MCF 10A (cell line): Measurements from ENCODE around the gene TUBB2A. TPM values are rescaled to one million over a fixed set of nuclear protein-coding genes. Genes with fewer than 3 reads are reported as not detected.

Experiments
- BruUV-seq: library from RNA; stranded (reverse); fragments of 400-500 nt; replicated peaks from 2 replicates; lab custom pipeline; 2021; lab: Mats Ljungman, UMichigan
- CTCF ChIA-PET: fragments of 300-600 bp; sonication (Branson Sonifier 250); formaldehyde crosslinking; extraction: SDS; loops from one replicate; lab custom pipeline; 2021; ENCODE audit warnings: antibody characterized with exemption, inconsistent platforms; lab: Yijun Ruan, JAX
- POLR2A ChIA-PET: fragments of 300-600, 350-650 bp; sonication (Branson Sonifier 250); formaldehyde crosslinking; extraction: SDS; loops from one replicate; lab custom pipeline; 2020; ENCODE audit warnings: antibody characterized with exemption, inconsistent platforms; lab: Yijun Ruan, JAX
- DNase-seq: peaks from one replicate; pipeline ENCODE4 v3.0.0-alpha.2; 2018; ENCODE audit not compliant: unreplicated experiment
- H3K27ac Mint-ChIP-seq: one replicate; pipeline ENCODE4 v1.8.0; 2022; ENCODE audit warnings: mild to moderate bottlenecking, low read depth, mixed read lengths; ENCODE audit not compliant: unreplicated experiment
- H3K27me3 Mint-ChIP-seq: one replicate; pipeline ENCODE4 v1.8.0; 2022; ENCODE audit warnings: mixed read lengths; ENCODE audit not compliant: insufficient read depth, unreplicated experiment
- H3K36me3 Mint-ChIP-seq: one replicate; pipeline ENCODE4 v1.8.0; 2022; ENCODE audit warnings: mild to moderate bottlenecking, moderate library complexity, mixed read lengths; ENCODE audit not compliant: insufficient read depth, unreplicated experiment
- H3K4me1 Mint-ChIP-seq: one replicate; pipeline ENCODE4 v1.8.0; 2022; ENCODE audit warnings: mixed read lengths; ENCODE audit not compliant: insufficient read depth, unreplicated experiment
- H3K4me3 Mint-ChIP-seq: one replicate; pipeline ENCODE4 v1.8.0; 2022; ENCODE audit warnings: mild to moderate bottlenecking, moderate library complexity, mixed read lengths; ENCODE audit not compliant: unreplicated experiment
- H3K9me3 Mint-ChIP-seq: one replicate; pipeline ENCODE4 v1.8.0; 2022; ENCODE audit warnings: mixed read lengths; ENCODE audit not compliant: unreplicated experiment
- CTCF ChIP-seq: fragments of 200-600 bp; IDR thresholded peaks from one replicate; pipeline ENCODE4 v1.8.0; 2022; ENCODE audit warnings: antibody characterized with exemption, mild to moderate bottlenecking; ENCODE audit not compliant: unreplicated experiment
- intact Hi-C: fragments of 100-400 bp; cut with micrococcal nuclease; formaldehyde crosslinking; loops from 2 replicates; pipeline ENCODE4 v1.14.1; 2022
- total RNA-seq: library from RNA; stranded (reverse); gene quantifications from 2 replicates; pipeline ENCODE4 v1.2.3, GENCODE V29; 2022

Gene TUBB2A
- total RNA-seq, 1 experiment from 2014 or later = 13.3 TPM

DNA sequence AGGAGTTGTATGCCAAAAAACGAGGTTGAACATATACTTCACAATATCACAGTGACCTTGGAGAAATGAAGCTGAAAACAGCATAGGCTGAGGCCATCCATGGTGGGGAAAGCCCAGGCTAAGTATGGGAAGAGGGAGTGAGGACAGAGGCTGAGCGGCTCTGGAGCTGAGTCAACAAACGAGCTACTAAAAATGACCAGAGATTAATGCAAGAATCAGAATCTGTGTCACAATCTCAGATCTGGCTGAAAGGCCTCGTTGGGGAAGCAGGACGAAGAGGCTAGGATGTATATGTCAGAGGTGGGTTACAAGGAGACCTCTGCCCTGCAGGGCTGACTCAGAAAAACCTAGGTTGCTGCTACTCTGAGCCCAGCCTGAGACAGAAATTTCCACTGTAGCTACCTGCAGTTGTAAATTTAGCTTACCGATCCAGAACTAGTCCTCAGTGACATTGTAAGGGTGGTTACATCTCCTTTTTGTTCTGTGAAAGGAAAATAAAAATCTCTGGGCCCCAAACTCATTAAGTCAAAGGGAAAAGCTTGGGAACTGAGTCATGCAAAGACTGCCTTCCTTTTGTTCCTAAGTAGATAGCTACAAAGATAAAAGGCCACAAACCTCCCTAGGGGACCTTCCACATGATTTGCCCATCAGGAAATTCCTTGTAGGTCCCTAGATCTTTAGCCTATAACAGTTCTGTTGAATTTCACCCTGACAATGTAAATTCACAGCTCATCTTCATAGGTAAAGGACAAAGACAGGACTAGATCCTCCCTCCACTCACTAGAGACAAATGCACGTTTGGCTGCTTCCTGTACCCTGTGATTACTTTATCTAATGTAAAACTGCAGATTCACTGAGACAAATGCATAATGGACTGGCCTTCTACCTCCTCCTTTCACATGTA, 8.5 kb upstream of the TUBB2A start:
- H3K9me3 Mint-ChIP-seq = no peaks in the 10 kb centered on the region
- ChIA-PET POLR2A (interaction anchor here (0.6 kb wide), 1 partner anchor 39 kb away, joined by 4 read pairs; no protein-coding TSS in a partner anchor), CTCF (interaction anchor here (1.2 to 1.4 kb wide), 2 partner anchors 43 to 86 kb away, joined by 3 to 5 read pairs; no protein-coding TSS in a partner anchor)
- peak; percentile 17 for DNase-seq
- intact Hi-C loops = no loop called here
- no TSS peak for BruUV-seq
- no peaks in the 10 kb centered on the region for H3K36me3 Mint-ChIP-seq
- H3K4me3 Mint-ChIP-seq = no peak overlapping the region
- H3K4me1 Mint-ChIP-seq = peaks cover 5% of the 10 kb centered on the region
- no peaks in the 10 kb centered on the region for H3K27me3 Mint-ChIP-seq
- H3K27ac Mint-ChIP-seq = no peak overlapping the region
- TF ChIP-seq CTCF = no peak

DNA sequence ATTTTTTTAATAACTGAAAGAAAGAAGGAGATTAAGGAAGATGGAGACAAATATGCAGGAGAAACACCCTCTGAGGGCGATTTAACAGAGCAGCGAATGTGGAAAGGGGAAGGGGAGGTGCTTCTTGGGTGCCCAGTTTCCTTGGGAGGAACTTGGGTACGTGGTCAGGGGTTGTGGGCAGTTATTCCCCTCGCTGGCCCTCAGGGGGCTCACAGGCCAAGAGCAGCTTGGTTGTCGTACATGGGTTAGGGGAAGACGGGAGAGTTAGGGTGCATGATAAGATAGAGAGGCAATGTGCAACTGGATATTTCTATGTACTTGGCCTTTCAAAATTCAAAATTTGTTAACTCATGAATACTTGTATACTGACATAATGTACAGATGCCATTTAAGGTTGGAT, 7.0 kb upstream of the TUBB2A start:
- intact Hi-C loops = no loop called here
- ChIA-PET POLR2A (no interaction called here), CTCF (no interaction called here)
- Mint-ChIP-seq H3K27me3 (no peaks in the 10 kb centered on the region), H3K4me1 (peaks cover 5% of the 10 kb centered on the region), H3K4me3 (no peak overlapping the region), H3K9me3 (no peaks in the 10 kb centered on the region), H3K27ac (no peak overlapping the region), H3K36me3 (no peaks in the 10 kb centered on the region)
- no peak for TF ChIP-seq CTCF
- no TSS peak for BruUV-seq
- no peak for DNase-seq

GRCh38 chr6:3163248-3163594, 5.9 kb upstream of the TUBB2A start:
- BruUV-seq = no TSS peak
- intact Hi-C loops = no loop called here
- Mint-ChIP-seq H3K4me3 (peak overlapping the region; percentile 75), H3K27me3 (no peaks in the 10 kb centered on the region), H3K27ac (peak overlapping the region; percentile 59), H3K36me3 (no peaks in the 10 kb centered on the region), H3K4me1 (peaks cover 5% of the 10 kb centered on the region), H3K9me3 (no peaks in the 10 kb centered on the region)
- peak; percentile 16 for DNase-seq
- no peak for TF ChIP-seq CTCF
- ChIA-PET POLR2A (no interaction called here), CTCF (interaction anchor here (0.6 to 0.8 kb wide), 3 partner anchors 8 to 1160 kb away, joined by 3 to 4 read pairs (median 3); no protein-coding TSS in a partner anchor)

GRCh38 chr6:3162565-3163247, 5.4 kb upstream of the TUBB2A start:
- DNase-seq = no peak
- H3K36me3 Mint-ChIP-seq = no peaks in the 10 kb centered on the region
- intact Hi-C loops = no loop called here
- peak overlapping the region; percentile 75 for H3K4me3 Mint-ChIP-seq
- no peaks in the 10 kb centered on the region for H3K27me3 Mint-ChIP-seq
- H3K9me3 Mint-ChIP-seq = no peaks in the 10 kb centered on the region
- ChIA-PET POLR2A (no interaction called here), CTCF (interaction anchor here (0.7 to 1.7 kb wide), 3 partner anchors 9 to 1160 kb away, joined by 3 to 4 read pairs (median 4); no protein-coding TSS in a partner anchor)
- peak overlapping the region; percentile 59 for H3K27ac Mint-ChIP-seq
- no peak for TF ChIP-seq CTCF
- peaks cover 5% of the 10 kb centered on the region for H3K4me1 Mint-ChIP-seq
- no TSS peak for BruUV-seq
